SK-N-SH (cell line): ENCODE data around the gene ZNF646.

Experiments used
- EZH2phosphoT487 ChIP-seq: fragments of 200-600 bp; sonication (generic); IDR thresholded peaks from 2 replicates; pipeline ENCODE4 v1.6.1; 2017; ENCODE audit warnings: low read depth, mixed run types, mild to moderate bottlenecking, antibody characterized with exemption, moderate library complexity, borderline replicate concordance
- FOSL2 ChIP-seq: IDR thresholded peaks from 2 replicates; pipeline ENCODE4 v1.4.0; 2012; ENCODE audit warnings: low read depth, mild to moderate bottlenecking, moderate library complexity, borderline replicate concordance
- SMC3 ChIP-seq: IDR thresholded peaks from 2 replicates; pipeline ENCODE4 v1.6.1; 2012; ENCODE audit warnings: low read depth, low read length, improper control_type of control experiment
- TAF1 ChIP-seq: IDR thresholded peaks from 2 replicates; pipeline ENCODE4 v1.6.1; 2012; ENCODE audit warnings: low read depth, mild to moderate bottlenecking, low read length, moderate library complexity, borderline replicate concordance
- TF ChIP-seq, protein P1 (sequence below): fragments of 200-600 bp; sonication (generic); IDR thresholded peaks from 2 replicates; pipeline ENCODE4 v1.6.1; 2017; ENCODE audit warnings: antibody characterized with exemption, mild to moderate bottlenecking, moderate library complexity
- TF ChIP-seq, protein P2 (sequence below): IDR thresholded peaks from 2 replicates; pipeline ENCODE4 v1.4.0; 2012; ENCODE audit warnings: low read depth

GRCh38 chr16:31083556-31083955, 9.3 kb downstream of the ZNF646 start:
- TF ChIP-seq, protein P1, sequence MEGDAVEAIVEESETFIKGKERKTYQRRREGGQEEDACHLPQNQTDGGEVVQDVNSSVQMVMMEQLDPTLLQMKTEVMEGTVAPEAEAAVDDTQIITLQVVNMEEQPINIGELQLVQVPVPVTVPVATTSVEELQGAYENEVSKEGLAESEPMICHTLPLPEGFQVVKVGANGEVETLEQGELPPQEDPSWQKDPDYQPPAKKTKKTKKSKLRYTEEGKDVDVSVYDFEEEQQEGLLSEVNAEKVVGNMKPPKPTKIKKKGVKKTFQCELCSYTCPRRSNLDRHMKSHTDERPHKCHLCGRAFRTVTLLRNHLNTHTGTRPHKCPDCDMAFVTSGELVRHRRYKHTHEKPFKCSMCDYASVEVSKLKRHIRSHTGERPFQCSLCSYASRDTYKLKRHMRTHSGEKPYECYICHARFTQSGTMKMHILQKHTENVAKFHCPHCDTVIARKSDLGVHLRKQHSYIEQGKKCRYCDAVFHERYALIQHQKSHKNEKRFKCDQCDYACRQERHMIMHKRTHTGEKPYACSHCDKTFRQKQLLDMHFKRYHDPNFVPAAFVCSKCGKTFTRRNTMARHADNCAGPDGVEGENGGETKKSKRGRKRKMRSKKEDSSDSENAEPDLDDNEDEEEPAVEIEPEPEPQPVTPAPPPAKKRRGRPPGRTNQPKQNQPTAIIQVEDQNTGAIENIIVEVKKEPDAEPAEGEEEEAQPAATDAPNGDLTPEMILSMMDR, result no peak
- TF ChIP-seq, protein P2, sequence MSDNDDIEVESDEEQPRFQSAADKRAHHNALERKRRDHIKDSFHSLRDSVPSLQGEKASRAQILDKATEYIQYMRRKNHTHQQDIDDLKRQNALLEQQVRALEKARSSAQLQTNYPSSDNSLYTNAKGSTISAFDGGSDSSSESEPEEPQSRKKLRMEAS, result no peak
- TF ChIP-seq EZH2phosphoT487 (no peak), SMC3 (no peak), TAF1 (no peak), FOSL2 (no peak)
